ENCODE measurements around the gene ARMH3.

Gene ARMH3

GRCh38 chr10:101835362-101835761 lies 220.6 kb downstream of the ARMH3 start:
- no peak overlapping the region for H3K4me3 ChIP-seq (ENCODE audit: low read depth, low read length)
- TF ChIP-seq, protein P1, sequence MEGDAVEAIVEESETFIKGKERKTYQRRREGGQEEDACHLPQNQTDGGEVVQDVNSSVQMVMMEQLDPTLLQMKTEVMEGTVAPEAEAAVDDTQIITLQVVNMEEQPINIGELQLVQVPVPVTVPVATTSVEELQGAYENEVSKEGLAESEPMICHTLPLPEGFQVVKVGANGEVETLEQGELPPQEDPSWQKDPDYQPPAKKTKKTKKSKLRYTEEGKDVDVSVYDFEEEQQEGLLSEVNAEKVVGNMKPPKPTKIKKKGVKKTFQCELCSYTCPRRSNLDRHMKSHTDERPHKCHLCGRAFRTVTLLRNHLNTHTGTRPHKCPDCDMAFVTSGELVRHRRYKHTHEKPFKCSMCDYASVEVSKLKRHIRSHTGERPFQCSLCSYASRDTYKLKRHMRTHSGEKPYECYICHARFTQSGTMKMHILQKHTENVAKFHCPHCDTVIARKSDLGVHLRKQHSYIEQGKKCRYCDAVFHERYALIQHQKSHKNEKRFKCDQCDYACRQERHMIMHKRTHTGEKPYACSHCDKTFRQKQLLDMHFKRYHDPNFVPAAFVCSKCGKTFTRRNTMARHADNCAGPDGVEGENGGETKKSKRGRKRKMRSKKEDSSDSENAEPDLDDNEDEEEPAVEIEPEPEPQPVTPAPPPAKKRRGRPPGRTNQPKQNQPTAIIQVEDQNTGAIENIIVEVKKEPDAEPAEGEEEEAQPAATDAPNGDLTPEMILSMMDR (IDR thresholded peaks at IDR 0.05; ENCODE audit: low read depth, low read length), result no peak

DNA sequence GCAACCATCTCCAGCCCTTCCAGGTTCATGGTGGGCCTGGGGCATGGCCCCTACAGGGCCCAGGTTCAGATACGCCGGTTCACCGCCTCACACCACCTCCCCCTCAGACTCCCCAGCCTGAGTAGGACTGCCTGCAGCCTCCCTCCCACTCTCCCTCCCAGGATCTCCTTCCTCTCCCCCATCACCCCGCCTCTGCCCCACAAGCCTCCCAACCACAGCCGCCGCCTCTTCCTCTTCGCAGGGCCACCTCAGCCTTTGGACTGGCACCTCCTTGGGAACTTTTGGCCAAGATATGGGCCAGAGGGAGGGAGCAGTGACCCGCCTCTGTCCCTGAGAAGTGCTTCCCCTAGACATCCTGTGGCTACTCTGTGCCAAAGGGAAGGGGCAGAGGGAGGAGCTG lies 221.6 kb downstream of the ARMH3 start:
- H3K4me3 ChIP-seq (ENCODE audit: low read depth, low read length), result no peak overlapping the region
- TF ChIP-seq, protein P1 (IDR thresholded peaks at IDR 0.05; ENCODE audit: low read depth, low read length), result no peak

- no peak overlapping the region for H3K4me3 ChIP-seq (ENCODE audit: low read depth, low read length)
- TF ChIP-seq, protein P1 (IDR thresholded peaks at IDR 0.05; ENCODE audit: low read depth, low read length), result no peak
Observed at GRCh38 chr10:101833466-101833865, 222.5 kb downstream of the ARMH3 start.

- TF ChIP-seq, protein P1 (IDR thresholded peaks at IDR 0.05; ENCODE audit: low read depth, low read length), result no peak
- no peak overlapping the region for H3K4me3 ChIP-seq (ENCODE audit: low read depth, low read length)
Observed at GRCh38 chr10:101832325-101832771, 223.6 kb downstream of the ARMH3 start.

- H3K4me3 ChIP-seq (ENCODE audit: low read depth, low read length), result peak overlapping the region; percentile 35
- TF ChIP-seq, protein P1 (IDR thresholded peaks at IDR 0.05; ENCODE audit: low read depth, low read length), result no peak
Observed at GRCh38 chr10:101831169-101831811, 224.7 kb downstream of the ARMH3 start.

DNA sequence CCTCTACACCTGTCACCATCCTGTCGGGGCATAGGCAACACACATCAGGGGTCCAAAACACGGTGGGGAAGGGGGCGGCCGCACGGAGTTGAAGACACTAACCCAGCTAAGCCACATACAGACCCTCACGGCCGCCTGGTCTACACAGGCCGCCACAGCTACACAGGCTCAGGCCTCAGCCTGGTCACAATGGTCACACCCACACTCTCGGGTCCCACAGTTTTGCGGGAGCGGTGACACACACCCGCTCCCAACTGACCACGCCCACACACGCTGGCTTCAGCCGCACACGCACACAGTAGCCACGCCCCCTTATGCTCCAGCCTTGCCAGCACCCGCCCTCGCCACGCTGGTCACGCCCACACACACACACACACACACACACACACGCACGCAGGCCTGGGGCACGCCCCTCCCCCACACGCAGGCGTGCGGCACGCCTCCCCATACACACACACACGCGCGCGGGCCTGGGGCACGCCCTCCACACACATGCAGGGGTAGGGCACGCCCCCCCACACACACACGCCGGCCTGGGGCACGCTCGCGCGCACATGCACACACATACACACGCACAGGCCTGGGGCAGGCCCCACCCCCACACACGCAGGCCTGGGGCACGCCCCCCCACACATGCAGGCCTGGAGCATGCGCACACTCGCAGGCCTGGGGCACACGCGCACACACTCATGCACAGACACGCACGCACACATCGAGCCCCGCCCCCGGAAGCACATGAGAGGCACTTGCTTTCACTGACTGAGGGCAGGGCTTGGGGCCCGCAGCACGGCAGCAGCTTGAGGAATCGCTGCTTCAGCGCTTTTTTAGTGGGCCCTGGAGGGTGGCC lies 225.4 kb downstream of the ARMH3 start:
- peak overlapping the region; percentile 35 for H3K4me3 ChIP-seq (ENCODE audit: low read depth, low read length)
- TF ChIP-seq, protein P1 (IDR thresholded peaks at IDR 0.05; ENCODE audit: low read depth, low read length), result no peak
